Kidney glomerular epithelial cell (primary cell): ENCODE data around the gene MSTO1.
A peak's percentile ranks its signal among the peaks of the same experiment; 100 is the strongest.
"Not testable (repeated sequence)": the region's sequence is repeated elsewhere in the genome, so short reads cannot be mapped to it uniquely, and the experiment has no call there.

Source experiments
- DNase-seq: peaks from one replicate; lab custom pipeline; 2025; lab: John Stamatoyannopoulos, UW

MSTO1 gene

DNA sequence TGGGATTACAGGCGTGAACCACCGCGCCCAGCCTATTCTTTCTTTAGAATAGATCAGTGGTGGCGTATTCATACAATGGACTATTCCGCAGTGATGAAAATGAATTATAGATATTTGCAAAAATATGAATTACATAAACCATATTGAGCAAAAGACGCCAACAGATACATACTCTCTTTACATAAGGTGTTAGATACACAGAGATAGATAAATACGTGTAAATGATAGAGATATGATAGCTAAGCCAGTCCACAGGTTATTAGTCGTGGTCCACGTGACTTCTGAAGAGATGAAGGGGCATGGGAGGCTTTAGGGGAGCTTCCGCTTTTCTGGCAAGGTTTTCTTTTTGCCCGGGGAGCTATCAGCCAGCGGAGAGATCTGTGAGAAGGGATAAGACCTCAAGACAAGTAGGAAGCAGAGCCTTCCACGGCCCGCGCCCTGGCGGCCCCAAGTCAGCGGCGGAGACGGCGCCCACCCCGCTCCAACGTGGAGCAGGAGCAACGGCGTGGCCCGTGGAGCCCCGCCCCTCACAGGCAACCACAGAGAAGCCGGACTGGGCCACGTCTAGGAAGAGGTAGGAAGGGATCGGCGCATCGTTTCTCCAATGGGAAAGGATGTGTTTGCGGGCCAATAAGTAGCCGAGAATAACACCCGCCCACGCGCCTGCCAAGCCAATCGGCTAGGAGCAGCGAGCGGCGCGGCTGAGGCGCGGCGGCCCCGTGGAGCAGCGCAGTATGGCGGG, at the start of gene MSTO1:
Gene MSTO1, plus strand, starts transcription at position 704 of the 742 bp plus-strand sequence. Its CDS starts 31 bp downstream, at position 735.
- DNase-seq = peak; percentile 95

DNA sequence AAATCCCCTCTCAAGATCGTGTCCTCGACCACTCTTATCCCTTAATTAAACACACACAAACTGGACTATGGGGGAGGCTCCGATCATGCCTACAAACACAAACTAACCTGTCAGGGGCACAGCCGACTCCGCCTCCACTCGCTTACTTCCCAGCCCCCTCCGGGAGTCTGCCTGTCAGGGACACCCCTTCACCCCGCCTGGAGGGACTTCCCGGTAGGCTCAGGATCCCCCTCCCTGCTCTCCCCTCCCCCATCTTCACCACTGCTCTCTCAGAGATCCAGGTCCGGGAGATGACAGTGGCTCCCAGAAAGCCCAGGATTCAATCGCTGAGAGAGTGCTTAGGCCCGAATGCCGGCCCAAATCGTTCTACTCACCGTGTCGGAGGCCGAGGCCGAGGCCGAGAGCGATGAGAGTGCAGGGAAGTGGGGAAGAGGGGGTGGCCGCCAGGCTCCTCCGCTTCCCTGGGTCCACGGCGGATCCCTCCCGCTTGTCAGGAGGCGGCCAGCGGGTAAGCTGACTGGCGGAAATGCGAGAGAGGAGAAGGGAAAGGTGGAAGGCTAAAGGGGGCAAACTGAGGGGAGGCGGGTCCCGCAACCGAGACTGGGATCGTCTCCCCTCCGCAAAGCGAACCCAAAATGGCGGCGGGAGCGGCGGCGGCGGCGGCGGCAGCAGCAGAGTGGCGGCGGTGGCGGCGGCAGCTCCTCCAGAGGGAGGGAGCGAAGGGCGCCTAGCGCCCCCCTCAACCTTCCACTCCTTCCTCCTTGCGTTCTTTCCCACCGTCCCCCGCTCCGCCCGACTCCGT, 48.0 kb upstream of the MSTO1 start:
- DNase-seq = not testable (repeated sequence)

DNA sequence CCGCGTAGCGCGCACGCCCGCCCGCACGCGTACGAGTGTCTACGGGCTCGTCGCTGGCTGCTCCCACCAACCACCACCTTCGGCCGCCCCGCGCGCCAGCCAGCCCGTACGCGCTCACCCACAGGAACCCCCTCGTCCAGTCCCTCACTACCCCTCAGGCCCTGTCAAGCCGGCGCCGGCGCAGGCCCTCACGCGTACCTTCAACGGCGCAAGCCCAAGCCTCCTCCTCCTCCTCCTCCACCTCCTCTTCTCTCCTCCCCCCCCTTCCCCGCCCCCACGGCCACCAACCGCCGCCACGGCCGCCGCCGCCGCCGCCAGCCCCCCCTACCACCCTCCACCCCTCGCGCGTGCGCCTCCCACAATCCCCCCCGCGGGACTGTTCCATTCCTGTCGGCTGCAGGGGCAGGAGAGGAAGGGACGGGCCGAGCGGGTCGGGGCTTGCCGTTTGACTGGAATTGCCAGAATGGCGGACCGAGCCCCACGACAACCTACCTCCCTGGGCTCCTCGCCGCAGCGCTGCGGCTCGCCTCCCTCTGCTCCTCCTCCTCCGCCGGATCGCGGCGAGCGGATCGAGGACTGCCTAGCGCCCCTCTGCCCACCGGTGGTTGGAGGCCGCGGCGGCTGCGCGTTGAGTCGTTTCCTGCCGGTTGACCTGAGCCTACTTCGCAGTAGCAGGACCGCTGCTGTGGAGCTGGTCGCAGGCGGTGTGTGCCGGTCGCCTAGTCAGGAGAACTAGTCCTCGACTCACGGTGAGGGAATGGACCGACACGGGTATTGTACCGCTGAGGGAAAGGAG, 47.2 kb upstream of the MSTO1 start, which contains the start of gene ASH1L:
Gene ASH1L, minus strand, starts transcription at position 223 of the 796 bp plus-strand sequence. CDS start 41,284 bp downstream, outside the sequence.
- DNase-seq = peak; percentile 67

DNA sequence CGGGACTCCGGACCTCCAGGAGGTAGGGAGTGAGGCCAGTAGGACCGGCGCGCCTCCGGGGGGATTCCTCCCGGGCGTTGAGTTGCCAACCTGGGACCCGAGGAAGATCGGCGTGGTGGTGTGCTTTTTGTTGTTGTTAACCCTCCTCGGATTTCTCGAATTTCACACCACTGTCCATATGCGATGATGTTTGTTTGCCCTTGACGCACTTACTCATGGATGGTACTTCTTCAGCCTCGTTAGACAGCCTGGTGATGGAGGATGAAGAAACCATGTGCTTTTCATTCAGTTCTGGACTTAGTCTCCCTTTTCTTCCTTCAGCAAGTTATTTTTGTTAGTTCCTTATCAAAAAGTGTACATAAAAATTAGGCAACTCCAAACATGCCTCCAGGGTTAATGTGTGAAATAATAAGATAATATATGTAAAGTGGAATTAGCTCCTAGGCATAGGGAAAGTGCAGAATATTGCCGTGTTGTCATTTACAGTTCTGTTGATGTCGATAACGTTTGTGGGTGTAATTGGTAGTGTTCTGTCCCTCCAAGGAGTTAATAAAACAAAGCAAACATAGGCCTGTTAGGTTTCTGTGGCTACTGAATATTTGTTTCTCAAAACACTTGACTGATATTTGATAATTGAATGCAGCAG, 46.5 kb upstream of the MSTO1 start:
- peak; percentile 30 for DNase-seq

DNA sequence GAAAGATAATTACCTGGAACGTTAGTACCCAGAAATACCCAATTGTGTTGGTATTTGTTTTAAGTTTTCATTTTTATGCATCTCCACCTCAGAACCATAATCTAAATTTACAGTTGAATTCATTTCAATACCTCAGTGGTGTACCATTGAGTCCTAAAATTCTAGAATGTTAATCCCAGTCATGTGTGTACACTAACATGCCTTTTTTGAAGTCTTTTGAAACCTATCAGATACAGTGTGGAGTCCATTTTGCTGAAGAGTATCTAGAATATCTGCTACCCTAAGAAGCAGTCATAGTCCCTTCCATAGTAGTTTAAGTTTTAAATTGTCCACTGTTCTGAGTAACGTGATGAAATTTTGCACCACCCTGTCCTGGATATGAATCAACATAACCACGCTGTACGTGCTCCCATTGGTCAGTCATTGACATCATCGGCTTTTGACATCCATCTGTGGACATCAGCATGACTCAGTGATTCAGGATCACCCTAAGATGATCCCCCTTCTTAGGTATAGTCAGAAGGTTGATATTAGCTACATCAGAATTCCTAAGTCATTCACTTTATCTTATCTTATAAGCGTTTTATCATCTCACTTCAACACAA, 39.9 kb upstream of the MSTO1 start:
- no peak for DNase-seq

DNA sequence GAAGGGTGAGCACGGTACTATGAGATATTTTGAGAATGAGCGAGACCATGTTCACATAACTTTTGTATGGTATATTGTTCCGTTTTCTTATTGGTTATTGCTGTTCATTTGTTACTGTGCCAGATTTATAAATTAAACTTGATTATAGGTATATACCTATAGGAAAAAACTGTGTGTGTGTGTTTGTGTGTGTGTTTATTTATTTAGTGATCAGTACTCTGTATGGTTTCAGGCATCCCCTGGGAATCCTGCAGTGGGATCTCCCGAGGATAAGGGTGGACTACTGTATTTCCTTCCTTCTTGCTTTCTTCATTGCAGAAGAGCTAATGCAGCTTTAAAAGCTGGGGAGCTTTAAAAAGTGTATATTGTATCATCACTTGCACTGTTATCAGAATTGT, 39.4 kb upstream of the MSTO1 start:
- no peak for DNase-seq

DNA sequence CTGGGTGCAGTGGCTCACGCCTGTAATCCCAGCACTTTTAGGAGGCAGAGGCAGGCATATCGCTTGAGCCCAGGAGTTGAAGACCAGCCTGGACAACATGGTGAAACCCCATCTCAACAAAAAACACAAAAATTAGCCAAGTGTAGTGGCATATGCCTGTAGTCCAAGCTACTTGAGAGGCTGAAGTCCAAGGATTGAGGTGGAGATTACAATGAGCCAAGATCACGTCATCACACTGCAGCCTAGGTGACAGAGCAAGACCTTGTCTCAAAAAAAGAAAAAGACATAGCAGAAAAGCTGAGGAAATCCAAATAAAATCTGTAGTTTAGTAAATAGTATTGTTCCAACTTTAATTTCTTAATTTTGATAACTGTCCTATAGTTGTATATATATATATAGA, 35.9 kb upstream of the MSTO1 start:
- no peak for DNase-seq

DNA sequence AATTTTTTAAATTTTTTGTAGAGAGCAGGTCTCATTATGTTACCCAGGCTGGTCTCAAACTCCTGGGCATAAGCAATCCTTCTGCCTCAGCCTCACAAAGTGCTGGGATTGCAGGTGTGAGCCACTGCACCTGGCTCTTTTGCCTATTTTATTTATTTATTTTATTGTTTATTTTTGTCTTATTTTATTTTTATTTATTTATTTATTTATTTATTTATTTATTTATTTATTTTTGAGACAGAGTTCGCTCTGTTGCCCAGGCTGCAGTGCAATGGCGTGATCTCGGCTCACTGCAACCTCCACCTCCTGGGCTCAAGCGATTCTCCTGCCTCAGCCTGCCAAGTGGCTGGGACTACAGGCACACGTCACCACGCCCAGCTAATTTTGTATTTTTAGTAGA, 34.4 kb upstream of the MSTO1 start:
- not testable (repeated sequence) for DNase-seq

DNA sequence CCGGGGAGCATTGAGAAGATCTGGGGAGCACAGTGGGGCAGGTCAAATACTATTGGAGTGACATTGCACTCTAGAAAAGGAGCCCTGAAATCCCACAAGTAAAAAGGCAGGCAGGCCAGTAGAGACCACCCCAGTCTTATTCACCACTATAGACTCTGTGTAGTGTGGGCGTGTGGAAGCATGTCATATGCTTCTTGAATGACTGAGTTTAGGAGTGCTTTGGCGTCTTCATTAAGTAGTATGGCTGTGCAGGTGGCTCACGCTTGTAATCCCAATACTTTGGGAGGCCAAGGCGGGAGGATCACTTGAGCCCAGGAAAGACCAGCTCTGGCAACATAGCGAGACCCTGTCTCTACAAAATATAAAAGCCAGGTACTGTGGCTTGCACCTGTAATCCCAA, 26.2 kb upstream of the MSTO1 start:
- not testable (repeated sequence) for DNase-seq

DNA sequence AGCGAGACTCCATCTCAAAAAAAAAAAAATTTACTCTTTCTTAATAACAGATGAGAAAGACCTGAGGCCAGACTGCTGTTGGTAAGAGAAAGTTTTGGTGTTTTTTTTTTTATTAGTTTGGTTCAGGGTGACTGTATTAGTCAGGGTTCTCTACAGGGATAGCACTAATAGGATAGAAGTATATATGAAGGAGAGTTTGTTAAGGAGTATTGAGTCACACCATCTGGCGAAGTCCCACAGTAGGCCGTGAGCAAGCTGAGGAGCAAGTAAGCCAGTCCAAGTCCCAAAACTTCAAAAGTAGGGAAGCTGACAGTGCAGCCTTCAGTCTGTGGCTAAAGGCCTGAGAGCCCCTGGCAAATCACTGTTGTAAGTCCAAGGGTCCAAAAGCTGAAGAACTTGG, 20.7 kb upstream of the MSTO1 start:
- DNase-seq = not testable (repeated sequence)

DNA sequence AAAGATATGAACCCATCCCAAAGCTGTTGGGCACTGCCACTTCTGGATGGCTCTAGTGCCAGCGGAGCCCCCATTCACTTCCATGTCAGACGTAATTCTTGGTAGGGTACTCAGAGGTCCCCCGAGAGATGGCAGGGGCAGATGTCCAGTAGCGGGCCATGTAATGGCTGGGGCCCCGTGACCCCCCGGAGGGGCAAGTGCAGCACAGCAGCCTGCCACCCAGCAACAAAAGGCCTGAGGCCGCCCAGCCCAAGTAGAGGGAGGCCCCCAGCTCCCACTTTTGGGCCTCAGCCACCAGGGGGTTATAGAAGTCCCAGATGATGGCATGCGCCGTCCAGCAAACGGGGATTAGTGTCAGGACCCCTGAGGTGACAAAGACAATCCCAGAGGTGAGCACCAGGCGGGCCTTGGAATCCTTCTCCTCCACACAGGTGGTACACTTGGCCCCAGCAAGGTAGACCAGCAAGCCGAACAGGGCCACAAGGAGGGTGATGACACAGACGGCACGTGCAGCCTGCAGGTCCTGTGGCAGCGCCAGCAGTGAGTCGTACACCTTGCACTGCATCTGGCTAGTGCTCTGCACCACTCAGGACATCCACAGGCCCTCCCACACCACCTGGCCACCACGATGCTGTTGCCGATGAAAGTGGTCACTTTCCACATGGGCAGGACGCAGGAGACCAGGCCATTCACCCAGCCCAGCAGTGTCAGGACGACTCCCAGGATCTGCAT, 19.3 kb upstream of the MSTO1 start:
- not testable (repeated sequence) for DNase-seq

DNA sequence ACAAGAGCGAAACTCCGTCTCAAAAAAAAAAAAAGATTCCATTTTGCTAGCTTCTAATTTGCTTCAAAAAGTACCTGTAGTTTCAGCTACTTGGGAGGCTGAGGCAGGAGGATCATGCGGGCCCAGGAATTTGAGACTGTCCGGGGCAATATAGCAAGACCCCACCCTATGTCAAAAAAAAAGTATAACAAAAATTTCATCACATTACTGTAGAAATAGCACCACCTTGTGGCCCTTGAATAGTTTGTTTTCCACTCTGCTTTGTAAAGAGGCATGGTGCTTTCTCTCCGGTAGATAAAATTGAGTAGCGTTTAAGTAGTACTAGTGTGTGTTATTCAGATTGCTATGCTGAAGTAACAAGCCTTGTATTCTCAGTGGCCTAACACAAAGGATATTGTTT, 18.2 kb upstream of the MSTO1 start:
- DNase-seq = peak; percentile 57

DNA sequence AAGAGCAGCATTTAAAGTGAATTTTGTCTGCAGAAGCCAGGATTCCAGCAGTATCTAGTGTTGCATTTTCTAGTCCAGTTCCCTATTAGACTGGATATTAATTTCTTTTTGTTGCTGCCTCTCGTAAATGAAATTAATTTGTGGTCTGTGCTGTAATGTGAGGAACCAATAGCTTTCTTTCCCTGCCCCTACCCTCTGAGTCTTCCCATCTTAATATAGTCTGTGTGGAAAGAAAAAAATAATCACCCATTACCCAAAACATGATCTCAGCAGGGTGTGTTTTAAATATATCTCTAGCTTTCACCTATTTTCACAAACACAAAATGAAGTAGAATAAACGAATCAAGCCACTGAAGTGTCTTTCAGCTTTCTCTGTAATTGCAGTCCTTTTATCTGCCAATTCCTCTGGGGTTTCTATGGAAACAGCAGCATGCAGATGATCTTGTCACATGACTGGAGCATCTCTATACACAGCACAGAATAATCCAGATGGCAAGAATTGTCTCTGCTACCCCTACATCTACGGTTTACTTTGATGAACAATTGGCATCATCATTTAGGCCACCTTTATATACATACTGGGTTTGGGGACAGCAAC, 14.0 kb upstream of the MSTO1 start:
- DNase-seq = not testable (repeated sequence)

DNA sequence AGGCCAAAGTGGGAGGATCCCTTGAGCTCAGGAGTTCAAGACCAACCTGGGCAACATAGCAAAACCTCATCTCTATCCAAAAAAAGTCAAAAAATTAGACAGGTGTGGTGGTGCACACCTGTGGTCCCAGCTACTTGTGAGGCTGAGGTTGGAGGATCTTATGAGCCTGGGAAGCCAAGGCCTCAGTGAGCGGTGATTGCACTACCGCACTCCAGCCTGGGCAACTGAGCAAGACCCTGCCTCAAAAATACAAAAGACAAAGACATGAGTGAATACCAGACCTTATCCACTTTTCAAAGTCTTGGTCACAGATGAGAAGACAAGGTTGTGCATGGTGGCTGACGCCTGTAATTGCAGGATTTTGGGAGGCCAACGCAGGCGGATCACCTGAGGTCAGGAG, 13.2 kb upstream of the MSTO1 start:
- DNase-seq = no peak

DNA sequence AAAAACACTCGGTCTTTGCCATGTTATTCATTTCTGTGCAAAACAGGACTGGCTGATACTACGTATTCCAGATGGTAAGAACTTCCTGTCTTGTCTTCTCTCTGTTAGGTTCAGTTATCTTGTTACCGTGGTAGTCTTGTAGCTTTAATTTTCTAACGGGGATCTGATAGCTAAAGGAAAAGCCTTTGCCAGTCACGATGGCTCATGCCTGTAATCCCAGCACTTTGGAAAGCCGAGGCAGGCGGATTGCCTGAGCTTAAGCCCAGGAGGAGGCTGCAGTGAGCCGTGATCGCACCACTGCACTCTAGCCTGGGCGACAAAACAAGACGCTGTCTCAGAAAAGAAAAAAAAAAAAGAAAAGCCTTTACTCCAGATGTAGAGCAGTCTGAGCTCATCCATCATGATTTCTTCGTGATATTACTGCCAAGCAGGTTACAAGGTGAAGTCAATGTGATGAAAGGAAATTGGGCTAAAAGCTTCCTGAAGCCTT, 11.1 kb upstream of the MSTO1 start:
- DNase-seq = peak; percentile 13

DNA sequence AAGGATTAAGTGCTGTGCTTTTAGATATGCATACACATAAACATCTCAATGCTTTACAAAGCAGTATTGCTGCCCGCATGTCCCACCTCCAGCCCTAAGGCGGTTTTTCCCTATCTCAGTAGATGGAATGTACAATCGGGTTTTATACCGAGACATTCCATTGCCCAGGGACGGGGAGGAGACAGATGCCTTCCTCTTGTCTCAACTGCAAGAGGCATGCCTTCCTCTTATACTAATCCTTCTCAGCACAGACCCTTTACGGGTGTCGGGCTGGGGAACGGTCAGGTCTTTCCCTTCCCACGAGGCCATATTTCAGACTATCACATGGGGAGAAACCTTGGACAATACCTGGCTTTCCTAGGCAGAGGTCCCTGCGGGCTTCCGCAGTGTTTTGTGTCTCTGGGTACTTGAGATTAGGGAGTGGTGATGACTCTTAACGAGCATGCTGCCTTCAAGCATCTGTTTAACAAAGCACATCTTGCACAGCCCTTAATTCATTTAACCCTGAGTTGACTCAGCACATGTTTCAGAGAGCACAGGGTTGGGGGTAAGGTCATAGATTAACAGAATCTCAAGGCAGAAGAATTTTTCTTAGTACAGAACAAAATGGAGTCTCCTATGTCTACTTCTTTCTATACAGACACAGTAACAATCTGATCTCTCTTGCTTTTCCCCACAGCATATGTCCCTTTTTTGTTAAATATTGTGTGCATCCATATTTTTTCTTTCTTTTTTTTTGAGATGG, 10.0 kb upstream of the MSTO1 start:
- DNase-seq = not testable (repeated sequence)

DNA sequence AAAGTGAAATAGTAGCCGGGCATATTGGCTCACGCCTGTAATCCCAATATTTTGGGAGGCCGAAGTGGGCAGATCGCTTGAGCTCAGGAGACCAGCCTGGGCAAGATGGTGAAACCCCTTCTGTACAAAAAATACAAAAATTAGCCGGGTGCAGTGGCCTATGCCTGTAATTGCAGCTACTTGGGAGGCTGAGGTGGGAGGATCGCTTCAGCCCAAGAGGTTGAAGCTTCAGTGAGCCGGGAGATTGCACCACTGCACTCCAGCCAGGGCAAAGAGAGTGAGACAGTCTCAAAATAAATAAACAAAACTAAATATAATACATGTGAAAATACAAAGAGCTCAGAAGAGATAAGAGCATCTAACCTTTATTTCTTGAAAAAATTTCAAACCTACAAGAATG, 2.3 kb upstream of the MSTO1 start:
- no peak for DNase-seq

DNA sequence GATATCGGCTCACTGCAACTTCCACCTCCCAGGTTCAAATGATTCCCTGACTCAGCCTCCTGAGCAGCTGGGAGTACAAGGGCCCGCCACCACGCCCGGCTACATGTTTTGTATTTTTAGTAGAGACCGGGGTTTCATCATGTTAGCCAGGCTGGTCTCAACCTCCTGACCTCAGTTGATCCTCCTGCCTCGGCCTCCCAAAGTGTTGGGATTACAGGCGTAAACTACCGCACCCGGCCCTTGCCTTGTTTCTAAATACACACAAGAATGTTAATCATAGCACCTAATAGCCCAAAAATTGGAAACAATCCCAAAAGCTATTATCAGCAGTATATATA, 1.2 kb upstream of the MSTO1 start:
- no peak for DNase-seq

DNA sequence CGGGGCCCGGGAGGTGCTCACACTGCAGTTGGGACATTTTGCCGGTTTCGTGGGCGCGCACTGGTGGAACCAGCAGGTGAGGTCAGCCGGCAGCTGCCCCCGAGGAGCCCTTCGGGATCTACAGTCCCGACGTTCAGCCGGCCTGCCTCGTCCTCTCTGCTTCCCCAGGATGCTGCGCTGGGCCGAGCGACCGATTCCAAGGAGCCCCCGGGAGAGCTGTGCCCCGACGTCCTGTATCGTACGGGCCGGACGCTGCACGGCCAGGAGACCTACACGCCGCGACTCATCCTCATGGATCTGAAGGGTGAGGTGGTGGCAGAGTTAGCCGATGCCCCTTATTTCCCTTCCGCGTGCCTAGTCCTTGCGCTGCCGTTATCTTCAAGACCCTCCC, 234 bp downstream of the MSTO1 start:
- DNase-seq = not testable (repeated sequence)

DNA sequence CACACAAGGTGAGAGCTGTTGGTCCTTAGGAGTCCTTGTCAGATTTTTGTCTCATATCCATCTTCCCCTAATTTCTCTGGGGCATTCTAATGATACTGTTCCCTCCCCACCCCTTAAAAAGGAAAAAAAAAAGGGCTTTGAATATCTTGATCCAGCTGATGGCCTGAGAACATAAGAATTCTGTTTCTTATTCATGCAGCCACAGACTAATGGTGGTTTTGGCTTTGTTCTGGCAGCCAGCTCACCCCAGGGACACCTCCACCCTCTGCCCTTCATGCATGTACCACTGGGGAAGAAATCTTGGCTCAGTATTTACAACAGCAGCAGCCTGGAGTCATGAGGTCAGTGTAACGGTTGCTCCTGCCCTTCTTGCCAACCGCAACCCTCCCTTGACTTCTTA, 3.2 kb downstream of the MSTO1 start:
- DNase-seq = not testable (repeated sequence)
